Memory B cell (primary cell): Measurements from ENCODE around the gene ANKMY2.

Source experiments
- ATAC-seq: fragments of 150-1000 bp; cut with Tn5 transposase; 2 replicates; pipeline ENCODE4 v1.10.0; 2021; ENCODE audit warnings: low read depth, mild to moderate bottlenecking, moderate library complexity
- DNase-seq, 2 donors: peaks; one replicate each; pipeline ENCODE4 v3.0.0; 2022; ENCODE audit warnings: low spot score in 2 of 2
- H3K27ac Mint-ChIP-seq: one replicate; pipeline ENCODE4 v1.8.0; 2022; ENCODE audit warnings: mild to moderate bottlenecking, moderate library complexity, mixed read lengths
- H3K27me3 Mint-ChIP-seq: one replicate; pipeline ENCODE4 v1.8.0; 2022; ENCODE audit warnings: mixed read lengths
- H3K36me3 Mint-ChIP-seq: one replicate; pipeline ENCODE4 v1.8.0; 2022; ENCODE audit warnings: mild to moderate bottlenecking, mixed read lengths
- H3K4me1 Mint-ChIP-seq: one replicate; pipeline ENCODE4 v1.8.0; 2022; ENCODE audit warnings: mixed read lengths
- H3K4me3 Mint-ChIP-seq: one replicate; pipeline ENCODE4 v1.8.0; 2022; ENCODE audit warnings: mild to moderate bottlenecking, moderate library complexity, mixed read lengths
- H3K9me3 Mint-ChIP-seq: one replicate; pipeline ENCODE4 v1.8.0; 2022; ENCODE audit warnings: mixed read lengths

Gene ANKMY2

DNA sequence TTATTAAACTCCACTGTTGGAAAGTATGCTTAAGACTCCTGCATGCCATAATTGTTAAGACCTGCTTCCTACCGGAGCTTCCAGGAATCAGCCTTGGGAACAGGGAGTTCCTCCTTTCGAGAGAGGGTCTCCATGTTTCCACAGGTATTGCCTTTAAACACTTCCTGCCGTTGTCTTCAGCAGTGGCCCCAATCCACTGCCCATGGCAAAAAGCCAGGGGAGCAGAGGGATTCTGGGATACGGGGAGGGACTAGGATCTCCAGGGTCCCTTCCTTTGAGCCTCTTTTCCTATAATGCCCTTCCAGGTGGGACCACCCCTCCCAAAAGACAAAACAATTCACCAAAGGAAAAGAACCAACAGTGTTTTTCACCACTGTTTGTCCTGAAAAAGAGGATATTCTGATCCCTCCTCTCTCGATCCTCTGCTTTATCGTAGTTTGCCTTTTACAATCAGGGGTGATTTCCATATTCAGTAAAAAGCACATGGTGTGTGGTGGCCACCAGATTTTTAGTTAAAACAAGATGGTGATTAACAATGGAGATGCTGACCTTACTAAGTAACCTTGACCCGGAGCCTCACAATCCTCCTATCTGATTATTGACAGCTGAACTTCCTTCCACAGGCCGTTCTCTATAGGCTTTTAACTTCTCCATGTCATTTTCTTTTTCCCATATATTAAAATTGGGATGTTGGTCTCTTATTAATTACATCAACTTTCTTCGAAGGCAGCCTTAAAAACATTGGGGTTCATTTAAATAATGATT lies 82.9 kb downstream of the ANKMY2 start:
- H3K27ac Mint-ChIP-seq: peak overlapping the region; percentile 74
- no peak overlapping the region for H3K4me3 Mint-ChIP-seq

DNA sequence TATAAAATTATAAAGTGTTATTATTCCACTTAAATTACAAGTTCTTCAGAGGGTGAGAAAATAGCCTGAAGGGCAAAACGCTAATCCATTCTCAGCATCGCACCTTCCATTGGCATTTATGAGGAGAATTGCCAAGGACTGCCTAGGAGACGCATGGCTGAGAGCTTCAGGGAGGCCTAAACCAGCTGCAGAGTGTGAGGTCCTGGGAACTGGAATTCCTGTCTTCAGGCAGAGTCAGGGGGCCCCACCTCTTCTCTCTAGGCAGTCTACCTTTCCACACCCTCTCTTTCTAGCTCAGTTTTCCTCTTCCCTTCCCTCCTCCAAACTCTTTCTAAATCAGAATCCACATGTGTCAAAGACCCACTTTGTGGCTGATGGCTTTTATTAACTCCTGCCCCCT lies 83.6 kb downstream of the ANKMY2 start:
- DNase-seq (no peak), ATAC-seq (no peak)
- Mint-ChIP-seq H3K27ac (peak overlapping the region; percentile 12), H3K4me3 (no peak overlapping the region), H3K36me3 (no peaks in the 10 kb centered on the region), H3K4me1 (peaks cover 6% of the 10 kb centered on the region), H3K27me3 (peaks cover under 1% of the 10 kb centered on the region), H3K9me3 (no peaks in the 10 kb centered on the region)

More for the DNA sequence above, 82.9 kb downstream of the ANKMY2 start:
- no peak for ATAC-seq
- H3K27me3 Mint-ChIP-seq: peaks cover 2% of the 10 kb centered on the region
- no peak for DNase-seq
- peaks cover 6% of the 10 kb centered on the region for H3K4me1 Mint-ChIP-seq
- no peaks in the 10 kb centered on the region for H3K36me3 Mint-ChIP-seq
- H3K9me3 Mint-ChIP-seq: no peaks in the 10 kb centered on the region

DNA sequence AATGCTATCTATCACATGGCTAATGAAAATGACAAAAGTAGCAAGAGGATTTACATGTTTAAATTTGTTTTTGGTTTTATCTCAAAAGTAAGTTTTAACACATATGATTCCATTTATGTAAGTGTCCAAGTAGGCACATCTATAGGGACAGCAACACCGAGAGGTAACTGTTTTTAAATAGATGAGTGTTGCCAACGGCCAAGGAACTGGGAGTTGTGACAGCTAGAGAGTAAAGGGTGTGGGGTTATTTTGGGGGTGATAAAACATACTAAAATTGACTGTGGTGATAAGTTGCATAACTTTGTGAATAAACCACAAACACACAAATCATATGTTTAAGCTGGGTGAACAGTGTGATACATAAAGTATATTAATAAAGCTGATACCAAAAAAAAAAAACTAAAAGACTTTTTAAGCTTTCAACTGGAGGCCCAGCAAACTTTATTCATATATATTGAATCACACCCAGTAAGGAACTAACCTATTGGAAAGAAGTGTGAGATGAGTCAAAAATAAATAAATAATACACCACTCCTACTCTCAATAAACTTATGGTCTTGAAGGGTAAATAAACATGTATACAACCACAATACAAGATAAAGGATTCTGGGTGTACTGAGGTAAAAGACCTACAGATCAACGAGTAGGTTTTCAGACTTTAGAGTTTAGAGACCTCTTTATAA lies 85.9 kb downstream of the ANKMY2 start:
- no peak overlapping the region for H3K4me3 Mint-ChIP-seq
- no peak overlapping the region for H3K27ac Mint-ChIP-seq
- H3K27me3 Mint-ChIP-seq: no peaks in the 10 kb centered on the region
- DNase-seq: no peak
- peaks cover 3% of the 10 kb centered on the region for H3K4me1 Mint-ChIP-seq
- H3K9me3 Mint-ChIP-seq: no peaks in the 10 kb centered on the region
- no peaks in the 10 kb centered on the region for H3K36me3 Mint-ChIP-seq
- ATAC-seq: no peak

DNA sequence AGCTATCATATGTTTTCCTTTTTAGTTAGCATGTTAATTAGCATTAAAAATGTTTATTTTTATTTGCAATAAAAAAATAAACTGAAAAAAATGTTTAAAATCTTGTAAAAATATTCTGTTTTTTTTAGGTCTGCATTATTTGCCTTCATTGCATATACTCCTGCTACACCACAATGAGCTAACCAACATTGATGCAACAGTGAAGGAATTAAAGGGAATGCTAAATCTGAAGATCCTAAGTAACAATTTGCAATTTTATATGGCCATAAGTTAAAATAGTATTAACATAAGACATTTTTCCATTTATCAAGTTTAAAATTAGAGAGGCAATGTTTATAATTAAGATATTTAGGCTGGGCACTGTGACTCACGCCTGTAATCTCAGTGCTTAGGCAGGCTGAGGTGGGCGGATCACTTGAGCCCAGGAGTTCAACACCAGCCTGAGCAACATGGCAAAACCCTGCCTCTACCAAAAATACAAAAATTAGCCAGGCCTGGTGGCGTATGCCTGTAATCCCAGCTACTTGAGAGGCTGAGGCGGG lies 86.7 kb downstream of the ANKMY2 start:
- H3K36me3 Mint-ChIP-seq: no peaks in the 10 kb centered on the region
- H3K4me3 Mint-ChIP-seq: no peak overlapping the region
- ATAC-seq: no peak
- peaks cover 3% of the 10 kb centered on the region for H3K4me1 Mint-ChIP-seq
- no peaks in the 10 kb centered on the region for H3K9me3 Mint-ChIP-seq
- no peak overlapping the region for H3K27ac Mint-ChIP-seq
- no peaks in the 10 kb centered on the region for H3K27me3 Mint-ChIP-seq
- no peak for DNase-seq

DNA sequence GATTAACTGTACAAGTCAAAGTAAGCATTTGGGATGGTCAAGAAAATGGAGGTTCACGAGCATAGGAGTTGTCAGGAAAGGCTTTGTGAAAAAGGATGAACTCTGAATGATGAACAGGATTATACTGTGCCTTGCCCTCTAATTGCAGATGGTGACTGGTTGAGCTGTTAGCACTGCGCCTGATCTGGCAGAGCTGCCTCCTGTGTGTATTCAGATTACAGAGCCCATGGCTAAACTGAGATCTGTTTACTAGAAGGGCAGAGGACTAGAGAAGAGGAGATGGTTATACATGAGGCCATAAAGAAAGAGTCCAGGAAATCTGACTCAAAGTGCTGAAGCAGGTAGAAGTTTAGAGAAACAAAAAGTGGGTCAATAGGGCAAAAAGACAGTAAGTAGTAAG lies 89.2 kb downstream of the ANKMY2 start:
- Mint-ChIP-seq H3K27me3 (no peaks in the 10 kb centered on the region), H3K4me3 (no peak overlapping the region), H3K36me3 (no peaks in the 10 kb centered on the region), H3K27ac (no peak overlapping the region), H3K9me3 (no peaks in the 10 kb centered on the region), H3K4me1 (no peaks in the 10 kb centered on the region)
- no peak for ATAC-seq
- DNase-seq: no peak

DNA sequence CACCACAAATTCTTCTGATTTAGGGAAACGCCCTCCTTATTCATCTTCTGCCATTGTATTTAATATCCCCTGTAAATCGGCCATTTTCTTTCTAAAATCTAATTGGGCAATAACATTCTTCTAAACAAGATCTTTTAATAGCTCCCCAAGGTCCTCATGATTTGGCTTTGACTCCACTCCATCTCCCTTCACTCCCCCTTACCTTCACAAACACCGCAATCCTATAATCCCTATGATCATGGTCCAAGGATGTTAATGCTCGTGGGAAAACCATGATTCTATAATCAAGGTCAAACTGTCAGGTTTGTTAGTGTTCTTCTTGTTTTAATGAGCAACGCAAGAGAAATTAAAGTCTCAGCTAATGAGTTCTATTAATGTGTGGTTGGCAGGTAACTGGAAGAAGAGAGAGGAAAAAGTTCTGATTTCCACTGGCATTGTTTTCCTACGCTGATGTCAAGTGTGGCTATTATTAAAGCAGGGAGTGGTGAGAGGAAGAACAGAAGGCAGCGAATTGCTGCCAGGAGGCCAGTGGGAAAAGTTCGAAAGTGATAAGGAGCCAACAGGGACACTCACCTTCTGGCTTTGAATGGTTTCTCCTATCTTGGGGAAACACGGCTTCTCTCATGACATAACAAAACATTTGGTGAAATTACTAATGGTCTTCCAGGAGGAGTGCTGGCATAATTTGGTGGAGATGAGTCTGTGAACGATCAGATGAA lies 90.9 kb downstream of the ANKMY2 start:
- no peak overlapping the region for H3K27ac Mint-ChIP-seq
- ATAC-seq (no peak), DNase-seq (no peak)
- H3K27me3 Mint-ChIP-seq: no peaks in the 10 kb centered on the region
- H3K4me1 Mint-ChIP-seq: no peaks in the 10 kb centered on the region
- H3K36me3 Mint-ChIP-seq: no peaks in the 10 kb centered on the region
- no peak overlapping the region for H3K4me3 Mint-ChIP-seq
- H3K9me3 Mint-ChIP-seq: no peaks in the 10 kb centered on the region

DNA sequence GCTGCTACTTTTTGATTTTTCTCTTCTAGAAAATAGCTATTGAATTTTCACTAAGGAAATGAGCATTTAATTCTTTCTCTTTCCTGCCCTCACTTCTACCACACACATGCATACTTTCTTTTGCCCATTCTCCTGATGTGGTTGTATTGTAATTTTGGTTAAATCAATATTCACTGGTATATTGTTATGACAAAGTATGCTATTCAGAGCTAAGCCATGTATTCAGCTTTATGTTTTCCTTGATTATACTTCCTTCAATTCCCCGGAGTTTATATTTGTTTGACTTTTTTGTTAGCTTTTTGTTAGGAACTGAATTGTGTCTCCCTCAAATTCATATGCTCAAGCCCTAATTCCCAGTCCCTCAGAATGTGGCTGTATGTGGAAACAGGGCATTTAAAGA lies 94.9 kb downstream of the ANKMY2 start:
- no peak overlapping the region for H3K27ac Mint-ChIP-seq
- no peak for ATAC-seq

More for the DNA sequence above, 94.9 kb downstream of the ANKMY2 start:
- no peak overlapping the region for H3K4me3 Mint-ChIP-seq
- no peak for DNase-seq
- peaks cover 4% of the 10 kb centered on the region for H3K27me3 Mint-ChIP-seq
- H3K4me1 Mint-ChIP-seq: no peaks in the 10 kb centered on the region
- no peaks in the 10 kb centered on the region for H3K9me3 Mint-ChIP-seq
- no peaks in the 10 kb centered on the region for H3K36me3 Mint-ChIP-seq
